NCI-H510A (cell line): ENCODE results near the gene SH3D21.

ENCODE experiments used
- DNase-seq: peaks from one replicate; lab custom pipeline; 2025; lab: John Stamatoyannopoulos, UW

The SH3D21 gene

DNA sequence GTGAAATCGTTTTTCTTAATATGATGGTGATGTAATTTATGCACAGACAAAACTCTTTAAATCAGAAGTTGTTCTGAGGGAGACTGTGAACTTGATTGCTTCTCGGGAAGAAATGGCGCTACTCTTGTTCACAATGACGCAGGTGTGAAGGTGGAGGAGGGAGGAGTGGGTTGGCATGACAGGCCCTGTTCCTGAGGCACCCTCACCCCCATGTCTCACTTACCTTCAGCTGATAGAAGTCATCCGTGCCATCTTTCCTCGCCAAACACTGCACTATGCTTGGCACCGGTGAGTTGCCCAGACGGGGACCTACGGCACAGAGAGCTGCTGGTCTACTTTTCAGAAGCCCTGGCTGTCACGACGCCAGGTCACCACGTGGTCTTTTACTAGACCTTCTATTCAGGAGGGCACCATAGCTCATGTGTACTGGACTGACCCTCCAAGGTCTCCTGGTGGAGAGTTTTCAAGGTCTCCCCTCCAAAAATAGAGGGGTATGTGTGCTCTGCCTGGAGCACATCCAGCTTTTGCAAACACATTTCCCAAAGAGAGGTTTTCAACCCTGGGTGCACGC is 52.4 kb downstream of the SH3D21 start:
- no peak for DNase-seq

DNA sequence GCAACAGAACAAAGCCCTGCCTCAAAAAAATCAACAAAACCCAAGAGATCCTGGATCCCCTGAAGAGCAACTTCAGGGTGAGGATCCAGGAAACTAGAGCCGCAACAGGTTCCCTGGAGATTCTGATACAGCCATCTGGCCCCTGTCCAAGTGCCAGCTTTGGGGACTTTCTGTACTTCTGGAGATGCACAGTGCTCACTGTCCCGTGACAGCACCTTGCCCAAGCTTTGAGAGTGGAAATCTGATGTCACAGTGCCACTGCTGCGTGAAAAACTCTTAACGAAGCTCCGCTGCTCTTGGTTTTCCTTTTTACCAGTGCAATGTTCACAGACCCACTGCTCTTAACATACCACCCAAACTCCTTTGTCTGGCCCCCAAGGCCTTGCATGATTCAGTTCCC is 53.2 kb downstream of the SH3D21 start:
- DNase-seq, result no peak

DNA sequence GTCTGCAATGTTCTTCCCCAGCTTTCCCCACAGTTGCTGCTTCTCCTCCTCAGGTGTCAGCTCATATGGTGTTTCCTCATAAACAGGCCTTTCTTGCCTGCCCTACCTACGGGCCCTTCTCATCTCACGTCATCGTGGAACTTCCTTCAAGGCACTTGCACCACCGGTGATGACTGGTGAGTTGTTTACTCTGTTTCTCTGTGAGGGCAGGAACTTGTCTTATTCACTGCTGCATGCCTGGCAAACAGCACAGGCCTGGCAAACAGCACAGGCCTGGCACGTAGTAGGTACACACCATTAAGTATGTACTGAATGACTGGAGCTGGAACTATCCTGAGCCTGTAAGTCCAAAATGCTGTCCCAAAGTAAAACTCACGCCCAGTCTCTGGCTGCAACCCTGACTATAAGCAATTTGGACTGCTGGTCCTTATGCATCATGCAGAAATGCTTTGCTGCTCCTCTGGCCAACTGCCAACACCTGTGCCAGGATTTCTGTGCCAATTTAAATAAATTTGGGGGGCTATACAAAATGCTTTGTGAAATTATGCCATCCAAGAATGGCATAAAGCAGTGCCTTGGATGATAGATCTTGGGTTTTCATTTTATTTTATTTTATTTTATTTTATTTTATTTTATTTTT is 53.9 kb downstream of the SH3D21 start:
- DNase-seq, result no peak

DNA sequence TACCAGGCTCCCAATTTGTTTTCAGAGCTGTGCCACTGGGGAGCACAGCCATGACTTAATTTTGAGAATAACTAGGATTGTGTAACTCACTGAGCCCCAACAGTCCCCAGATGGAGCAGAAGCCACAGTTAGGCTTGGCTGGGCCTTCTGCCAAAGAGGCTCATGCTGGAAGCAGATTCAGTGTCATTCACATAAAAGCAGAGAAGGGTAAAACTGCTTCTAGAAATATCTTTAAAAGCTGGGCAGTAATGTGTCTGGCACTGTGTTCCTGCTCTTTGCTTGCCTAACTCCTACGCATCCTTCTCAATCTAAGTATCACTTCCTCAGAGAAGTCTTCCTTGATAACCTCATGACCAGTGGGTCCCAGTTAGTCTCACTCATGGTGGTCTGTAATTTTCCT is 59.2 kb downstream of the SH3D21 start:
- DNase-seq, result no peak

DNA sequence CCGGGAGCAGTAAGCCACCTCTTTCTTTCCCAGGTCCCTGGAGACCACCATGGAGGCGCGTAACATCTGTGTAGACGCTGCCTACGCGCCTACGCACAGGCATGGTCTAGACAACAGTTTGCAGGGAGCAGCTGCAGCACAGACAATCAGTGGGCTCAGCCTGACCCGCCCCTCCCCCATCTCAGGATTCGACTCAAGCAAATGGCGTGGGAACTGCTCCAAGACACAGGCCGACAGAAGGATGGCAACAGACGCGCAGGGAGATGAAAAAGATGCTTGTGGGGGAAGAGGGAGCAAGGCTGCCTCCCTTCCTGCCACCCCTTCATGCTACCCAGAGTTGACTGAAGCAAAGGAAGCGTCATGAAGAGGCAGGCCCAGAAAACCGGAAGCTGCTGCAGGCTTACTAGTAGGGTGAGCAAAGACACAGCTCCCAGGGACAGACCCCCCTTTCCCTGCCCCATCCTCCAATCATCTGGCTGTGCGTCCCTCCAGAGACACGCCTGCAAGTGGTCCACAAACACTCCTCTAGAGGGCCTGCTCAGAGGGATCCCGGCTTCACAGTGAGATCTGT is 60.0 kb downstream of the SH3D21 start:
- no peak for DNase-seq

DNA sequence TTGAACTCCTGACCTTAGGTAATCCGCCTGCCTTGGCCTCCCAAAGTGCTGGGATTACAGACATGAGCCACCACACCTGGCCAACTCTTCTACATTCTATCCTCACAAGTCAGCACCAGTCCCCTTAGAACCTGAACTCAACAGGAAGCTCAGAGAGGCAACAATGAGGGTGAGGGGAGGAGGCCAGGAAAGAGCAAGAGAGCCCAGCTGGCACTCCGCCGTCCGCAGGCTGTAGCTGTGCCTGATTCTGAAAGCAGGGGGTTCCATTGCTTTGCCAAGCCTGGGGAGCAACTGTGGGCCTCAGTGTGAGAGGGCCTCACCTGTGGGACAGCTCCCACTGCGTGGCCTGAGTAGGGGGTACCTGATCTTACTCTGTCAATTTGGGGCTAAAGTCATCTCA is 60.9 kb downstream of the SH3D21 start:
- peak; percentile 26 for DNase-seq

DNA sequence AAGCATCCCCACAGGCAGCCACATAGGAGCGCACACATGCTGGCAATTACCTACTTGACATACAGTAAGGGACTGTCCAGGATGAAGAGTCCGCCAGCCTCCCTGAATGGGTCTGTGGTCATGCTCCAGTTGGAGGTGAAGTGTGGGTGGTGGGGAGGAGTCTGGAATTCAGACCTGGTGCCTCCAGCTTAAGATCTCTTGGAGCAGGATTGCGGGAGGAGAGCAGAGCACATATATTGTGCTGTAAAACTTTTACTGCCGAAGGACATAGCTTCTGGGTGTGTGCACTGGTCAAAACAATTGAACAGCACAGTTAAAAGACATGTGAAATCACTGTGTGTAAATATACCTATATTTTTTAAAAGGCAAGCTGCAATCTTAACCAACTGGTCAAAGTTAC is 61.6 kb downstream of the SH3D21 start:
- peak; percentile 96 for DNase-seq

DNA sequence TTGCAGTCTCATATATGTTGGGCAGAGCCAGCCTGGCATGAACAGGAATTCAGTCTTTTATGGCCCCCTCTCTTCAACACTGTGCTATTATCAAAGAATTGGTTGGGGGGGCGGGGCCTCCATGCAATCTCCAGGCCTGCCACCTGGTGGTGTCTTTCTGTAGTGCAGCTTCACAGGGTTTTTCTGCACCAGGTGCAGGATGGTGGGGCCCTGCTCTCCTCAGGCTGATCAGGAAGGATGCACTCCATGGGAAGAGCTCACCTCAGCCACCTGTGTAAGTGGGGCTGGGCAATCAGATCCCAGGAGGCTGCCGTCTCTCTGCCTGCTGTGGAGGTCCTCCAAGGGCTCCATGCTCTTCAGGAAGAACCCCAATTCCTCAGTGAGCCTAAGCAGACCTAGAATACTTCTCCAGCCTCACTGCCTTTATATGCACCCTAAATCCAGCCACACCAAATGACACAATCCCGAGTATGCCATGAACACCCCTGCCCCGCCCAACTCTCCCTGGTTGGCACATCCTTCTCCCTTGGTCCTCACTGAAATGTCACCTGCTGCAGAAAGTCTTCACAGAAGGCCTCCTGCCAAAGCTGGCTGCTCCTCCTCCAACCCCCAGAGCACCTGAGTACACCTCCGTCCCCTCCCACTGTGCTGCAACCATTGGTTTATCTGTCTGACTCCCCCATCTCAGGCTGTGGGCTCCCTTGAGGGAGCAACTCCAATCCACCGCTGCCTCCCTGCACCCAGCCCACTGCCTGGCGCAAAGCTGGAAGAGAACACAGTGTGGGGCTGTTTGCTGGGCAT is 63.1 kb downstream of the SH3D21 start:
- peak; percentile 97 for DNase-seq
